Adrenal gland (tissue), 5 donors: Measurements from ENCODE around the gene BCL3.

Experiments
- CTCF ChIP-seq, 6 experiments: fragments of 450-650 bp in 4 of 6; fragments of 200-600 bp in 2 of 6; sonication (generic) in 1 of 6; IDR thresholded peaks; 1 replicate in 5 of 6; 2 replicates in 1 of 6; pipeline versions ENCODE4 v1.5.1 to v1.8.0; 2016 to 2021; ENCODE audit warnings: antibody characterized with exemption in 6 of 6, mild to moderate bottlenecking in 2 of 6, moderate library complexity in 1 of 6
- POLR2A ChIP-seq, 2 donors: fragments of 450-650 bp; IDR thresholded peaks; one replicate each; pipeline ENCODE4 v1.6.1; 2017; ENCODE audit warnings: antibody characterized with exemption in 2 of 2, mild to moderate bottlenecking in 2 of 2, moderate library complexity in 1 of 2
- donor health status: DM: no; HTN: no; CAD: no.

DNA sequence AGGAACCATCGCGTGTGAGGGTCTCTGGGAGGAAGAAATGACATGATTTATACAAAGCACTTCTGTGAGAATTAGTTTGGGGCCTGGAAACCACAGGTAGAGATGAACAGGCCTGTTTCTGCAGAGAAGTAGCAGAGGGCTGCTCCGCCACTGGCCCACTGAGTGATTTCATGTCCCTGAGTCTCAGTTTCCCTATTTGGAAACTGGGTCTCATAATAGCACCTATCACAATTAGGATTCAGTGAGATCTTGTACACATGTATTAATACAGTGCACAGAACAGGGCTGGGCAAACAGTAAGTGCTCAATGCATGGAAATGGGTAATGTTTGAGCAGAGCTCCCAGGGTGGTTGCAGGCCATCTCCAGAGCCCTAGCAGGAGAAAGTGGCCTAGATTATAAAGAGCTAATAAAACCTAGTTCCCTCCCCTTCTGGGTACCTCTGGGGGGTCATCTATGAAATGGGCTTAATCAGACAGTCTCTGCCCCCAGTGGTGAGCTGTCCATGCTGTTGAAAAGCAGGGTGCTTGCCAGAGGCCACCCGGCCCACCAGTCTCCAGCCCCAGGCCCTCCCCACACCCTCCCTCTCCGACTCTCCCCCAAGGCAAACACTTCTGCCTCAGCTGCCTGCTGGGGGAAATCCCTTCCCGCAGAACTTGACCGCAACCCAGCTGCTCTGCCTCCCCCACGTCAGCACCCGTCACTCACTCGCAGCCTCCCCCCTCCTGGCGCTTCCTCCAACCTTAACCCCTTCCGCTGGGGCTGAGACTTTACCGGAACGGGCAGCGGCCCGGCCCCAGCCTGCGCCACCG lies 4.5 kb downstream of the BCL3 start:
- TF ChIP-seq CTCF (IDR thresholded peaks at IDR 0.05) (peak in 2 of 6 experiments; percentile 12 to 14), POLR2A (IDR thresholded peaks at IDR 0.05) (peak in 1 of 2 donors; percentile 8)
